ENCODE results near the gene RPGRIP1. TPM values are rescaled to one million over a fixed set of nuclear protein-coding genes. Genes with fewer than 3 reads are reported as not detected.

The RPGRIP1 gene
- total RNA-seq, 1 donor from 2014 or later, result 0.30 TPM

GRCh38 chr14:21238823-21239518 is 40.9 kb upstream of the RPGRIP1 start:
- Histone ChIP-seq H3K27ac (replicated peaks) (no peak overlapping the region), H3K9me3 (replicated peaks) (no peaks in the 10 kb centered on the region), H3K4me3 (no peak overlapping the region), H3K27me3 (ENCODE audit: low read depth) (no peaks in the 10 kb centered on the region), H3K36me3 (peaks cover 43% of the 10 kb centered on the region), H3K4me1 (peaks cover 95% of the 10 kb centered on the region)
- no peak for TF ChIP-seq CTCF (IDR thresholded peaks at IDR 0.05; ENCODE audit: borderline replicate concordance)
- DNase-seq, result no peak
- intact Hi-C loops (cut with micrococcal nuclease), result no loop called here

GRCh38 chr14:21240417-21240816 is 39.5 kb upstream of the RPGRIP1 start:
- H3K36me3 ChIP-seq, result peaks cover 51% of the 10 kb centered on the region
- peaks cover 84% of the 10 kb centered on the region for H3K4me1 ChIP-seq
- DNase-seq, result no peak
- intact Hi-C loops (cut with micrococcal nuclease), result no loop called here
- H3K27ac ChIP-seq (replicated peaks), result peak overlapping the region; percentile 45
- no peaks in the 10 kb centered on the region for H3K27me3 ChIP-seq (ENCODE audit: low read depth)
- H3K9me3 ChIP-seq (replicated peaks), result no peaks in the 10 kb centered on the region
- H3K4me3 ChIP-seq, result no peak overlapping the region
- TF ChIP-seq CTCF (IDR thresholded peaks at IDR 0.05; ENCODE audit: borderline replicate concordance), result no peak

- intact Hi-C loops (cut with micrococcal nuclease), result no loop called here
- peak; percentile 54 for TF ChIP-seq CTCF (IDR thresholded peaks at IDR 0.05; ENCODE audit: borderline replicate concordance)
- peaks cover 82% of the 10 kb centered on the region for H3K4me1 ChIP-seq
- no peak for DNase-seq
- no peaks in the 10 kb centered on the region for H3K27me3 ChIP-seq (ENCODE audit: low read depth)
- H3K4me3 ChIP-seq, result no peak overlapping the region
- H3K9me3 ChIP-seq (replicated peaks), result no peaks in the 10 kb centered on the region
- H3K27ac ChIP-seq (replicated peaks), result peak overlapping the region; percentile 45
- peaks cover 60% of the 10 kb centered on the region for H3K36me3 ChIP-seq
Measured at GRCh38 chr14:21241218-21241819, 38.6 kb upstream of the RPGRIP1 start.

DNA sequence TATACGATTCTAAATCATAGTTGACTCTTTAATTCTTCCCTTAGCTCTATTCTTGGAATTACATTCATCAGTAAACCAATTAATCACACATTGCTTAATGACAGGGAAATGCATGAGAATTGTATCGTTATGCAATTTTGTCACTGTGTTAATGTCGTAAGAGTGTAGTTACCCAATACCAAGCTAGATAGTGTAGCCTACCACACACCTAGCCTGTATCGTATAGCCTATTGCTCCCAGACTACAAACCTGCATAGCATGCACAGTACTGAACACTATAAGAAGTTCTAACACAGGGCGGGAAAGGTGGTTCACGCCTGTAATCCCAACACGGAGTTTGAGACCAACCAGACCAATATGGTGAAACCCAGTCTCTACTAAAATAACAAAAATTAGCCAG is 35.3 kb upstream of the RPGRIP1 start:
- no peak for TF ChIP-seq CTCF (IDR thresholded peaks at IDR 0.05; ENCODE audit: borderline replicate concordance)
- intact Hi-C loops (cut with micrococcal nuclease), result no loop called here
- Histone ChIP-seq H3K9me3 (replicated peaks) (no peaks in the 10 kb centered on the region), H3K4me3 (no peak overlapping the region), H3K27me3 (ENCODE audit: low read depth) (no peaks in the 10 kb centered on the region), H3K36me3 (peaks cover 41% of the 10 kb centered on the region), H3K27ac (replicated peaks) (no peak overlapping the region), H3K4me1 (peaks cover 67% of the 10 kb centered on the region)
- DNase-seq, result no peak

DNA sequence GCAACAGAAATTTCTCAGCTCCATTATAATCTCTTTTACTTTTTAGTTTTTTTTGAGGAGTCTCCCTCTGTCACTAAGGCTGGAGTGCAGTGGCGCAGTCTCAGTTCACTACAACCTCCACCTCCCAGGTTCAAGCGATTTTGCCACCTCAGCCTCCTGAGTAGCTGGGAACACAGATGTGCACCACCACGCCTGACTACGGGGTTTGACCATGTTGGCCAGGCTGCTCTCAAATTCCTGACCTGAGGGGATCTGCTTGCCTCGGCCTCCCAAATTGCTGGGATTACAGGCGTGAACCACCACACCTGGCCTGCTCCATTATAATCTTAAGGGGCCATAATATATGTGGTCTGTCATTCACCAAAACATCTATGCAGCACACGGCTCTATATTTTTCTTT is 34.1 kb upstream of the RPGRIP1 start:
- intact Hi-C loops (cut with micrococcal nuclease), result no loop called here
- no peak for DNase-seq
- Histone ChIP-seq H3K4me1 (peaks cover 55% of the 10 kb centered on the region), H3K27me3 (ENCODE audit: low read depth) (no peaks in the 10 kb centered on the region), H3K4me3 (no peak overlapping the region), H3K9me3 (replicated peaks) (no peaks in the 10 kb centered on the region), H3K36me3 (peaks cover 52% of the 10 kb centered on the region), H3K27ac (replicated peaks) (peak overlapping the region; percentile 9)
- no peak for TF ChIP-seq CTCF (IDR thresholded peaks at IDR 0.05; ENCODE audit: borderline replicate concordance)
